Measurements from ENCODE around the gene CLSTN2.

GRCh38 chr3:139937674-139938279 is 2.8 kb downstream of the CLSTN2 start:
- TF ChIP-seq CTCF (IDR thresholded peaks at IDR 0.05) (peak; percentile 62 to 71 (median 64)), EP300 (IDR thresholded peaks at IDR 0.05) (no peak)
